Adrenal gland (tissue), 5 donors: Measurements from ENCODE around the gene DOCK4.

Source experiments
- CTCF ChIP-seq, 6 experiments: fragments of 450-650 bp in 4 of 6; fragments of 200-600 bp in 2 of 6; sonication (generic) in 1 of 6; IDR thresholded peaks; 1 replicate in 5 of 6; 2 replicates in 1 of 6; pipeline versions ENCODE4 v1.5.1 to v1.8.0; 2016 to 2021; ENCODE audit warnings: antibody characterized with exemption in 6 of 6, mild to moderate bottlenecking in 2 of 6, moderate library complexity in 1 of 6
- POLR2A ChIP-seq, 2 donors: fragments of 450-650 bp; IDR thresholded peaks; one replicate each; pipeline ENCODE4 v1.6.1; 2017; ENCODE audit warnings: antibody characterized with exemption in 2 of 2, mild to moderate bottlenecking in 2 of 2, moderate library complexity in 1 of 2
- donor health status: DM: no; HTN: no; CAD: no.

GRCh38 chr7:112205343-112206237, 609 bp downstream of the DOCK4 start:
- TF ChIP-seq CTCF (IDR thresholded peaks at IDR 0.05) (no peak), POLR2A (IDR thresholded peaks at IDR 0.05) (no peak)
